Loucy (cell line): ENCODE measurements around the gene TUBGCP3.
"Not testable (repeated sequence)": the region's sequence is repeated elsewhere in the genome, so short reads cannot be mapped to it uniquely, and the experiment has no call there.

Experiments used
- H2AFZ ChIP-seq: fragments of 200-600 bp; sonication (generic); 2 replicates; pipeline ENCODE4 v1.6.0; 2016; ENCODE audit warnings: antibody characterized with exemption, mild to moderate bottlenecking, low read length, moderate library complexity
- H3F3A ChIP-seq: fragments of 200-600 bp; 2 replicates; pipeline ENCODE4 v1.6.0; 2016; ENCODE audit warnings: antibody characterized with exemption, low read depth, mild to moderate bottlenecking
- H3K27me3 ChIP-seq: fragments of 200-600 bp; sonication (generic); 2 replicates; pipeline ENCODE4 v1.6.1; 2014; ENCODE audit warnings: low read length, mild to moderate bottlenecking; ENCODE audit not compliant: insufficient read depth, poor library complexity, severe bottlenecking
- H3K36me3 ChIP-seq: fragments of 200-600 bp; sonication (generic); 2 replicates; pipeline ENCODE4 v1.6.1; 2016; ENCODE audit warnings: low read length; ENCODE audit not compliant: insufficient read depth
- H3K4me1 ChIP-seq: fragments of 200-600 bp; sonication (generic); 2 replicates; pipeline ENCODE4 v1.5.1; 2014; ENCODE audit warnings: low read length, mild to moderate bottlenecking; ENCODE audit not compliant: insufficient read depth, poor library complexity, severe bottlenecking
- H3K4me2 ChIP-seq: fragments of 200-600 bp; sonication (generic); 2 replicates; pipeline ENCODE4 v1.6.0; 2014; ENCODE audit warnings: antibody characterized with exemption, low read length, low read depth, mild to moderate bottlenecking; ENCODE audit not compliant: poor library complexity, severe bottlenecking
- H3K4me3 ChIP-seq: fragments of 200-600 bp; sonication (generic); 2 replicates; pipeline ENCODE4 v1.5.1; 2014; ENCODE audit warnings: low read length, mild to moderate bottlenecking, mixed read lengths; ENCODE audit not compliant: poor library complexity, severe bottlenecking
- H3K79me2 ChIP-seq: fragments of 200-600 bp; sonication (generic); 2 replicates; pipeline ENCODE4 v1.6.1; 2014; ENCODE audit warnings: low read length; ENCODE audit not compliant: insufficient read depth
- H3K9ac ChIP-seq: fragments of 200-600 bp; sonication (generic); 2 replicates; pipeline ENCODE4 v1.6.0; 2014; ENCODE audit warnings: mild to moderate bottlenecking, low read depth, low read length, moderate library complexity; ENCODE audit not compliant: poor library complexity, severe bottlenecking
- H3K9me2 ChIP-seq: fragments of 200-600 bp; sonication (generic); replicated peaks from 2 replicates; pipeline ENCODE4 v1.6.1; 2016; ENCODE audit warnings: low read depth, low read length, mixed read lengths
- H3K9me3 ChIP-seq: fragments of 200-600 bp; sonication (generic); 2 replicates; pipeline ENCODE4 v1.6.1; 2014; ENCODE audit warnings: mild to moderate bottlenecking, antibody characterized with exemption, low read length, low read depth; ENCODE audit not compliant: insufficient read depth
- H4K20me1 ChIP-seq: fragments of 200-600 bp; sonication (generic); 2 replicates; pipeline ENCODE4 v1.6.0; 2014; ENCODE audit warnings: antibody characterized with exemption, low read length, mild to moderate bottlenecking; ENCODE audit not compliant: insufficient read depth, poor library complexity, severe bottlenecking
- EZH2phosphoT487 ChIP-seq: fragments of 200-600 bp; IDR thresholded peaks from 2 replicates; pipeline ENCODE4 v1.6.1; 2018; ENCODE audit warnings: antibody characterized with exemption, mild to moderate bottlenecking, moderate library complexity, borderline replicate concordance
- TF ChIP-seq, protein P1 (sequence below): fragments of 200-600 bp; sonication (generic); conservative IDR thresholded peaks from 2 replicates; pipeline ENCODE4 v1.5.1; 2014; ENCODE audit warnings: mild to moderate bottlenecking, antibody characterized with exemption, low read length

TUBGCP3 gene

DNA sequence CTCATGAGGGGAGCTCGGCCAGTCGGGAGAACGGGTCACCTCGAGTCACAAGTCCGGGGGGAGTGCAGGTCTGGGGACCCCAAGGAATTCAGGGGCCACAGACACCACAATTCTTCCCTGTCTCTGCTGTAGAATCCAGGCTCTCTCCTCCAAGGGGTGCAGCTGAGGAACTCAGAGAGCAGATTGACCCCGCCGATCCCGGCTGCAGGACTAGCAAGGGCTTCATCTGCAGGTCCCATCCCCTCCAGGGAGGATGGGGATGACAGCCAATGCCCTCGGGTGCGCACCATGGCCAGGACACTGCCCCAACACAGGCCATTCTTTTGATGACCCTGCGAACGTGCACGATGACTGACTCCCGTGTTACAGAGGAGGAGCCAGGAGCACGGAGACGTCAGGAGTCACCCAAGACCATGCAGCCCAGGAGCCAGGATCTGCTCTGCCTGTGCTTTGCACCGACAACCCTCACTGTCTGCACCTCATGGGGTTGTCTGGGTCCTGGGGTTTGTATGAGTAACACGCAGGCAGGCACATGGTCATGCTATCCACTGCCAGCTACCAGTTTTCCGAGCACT lies 48.5 kb upstream of the TUBGCP3 start:
- no peak overlapping the region for H3K4me3 ChIP-seq
- no peaks in the 10 kb centered on the region for H3K9me3 ChIP-seq
- H4K20me1 ChIP-seq: no peaks in the 10 kb centered on the region

DNA sequence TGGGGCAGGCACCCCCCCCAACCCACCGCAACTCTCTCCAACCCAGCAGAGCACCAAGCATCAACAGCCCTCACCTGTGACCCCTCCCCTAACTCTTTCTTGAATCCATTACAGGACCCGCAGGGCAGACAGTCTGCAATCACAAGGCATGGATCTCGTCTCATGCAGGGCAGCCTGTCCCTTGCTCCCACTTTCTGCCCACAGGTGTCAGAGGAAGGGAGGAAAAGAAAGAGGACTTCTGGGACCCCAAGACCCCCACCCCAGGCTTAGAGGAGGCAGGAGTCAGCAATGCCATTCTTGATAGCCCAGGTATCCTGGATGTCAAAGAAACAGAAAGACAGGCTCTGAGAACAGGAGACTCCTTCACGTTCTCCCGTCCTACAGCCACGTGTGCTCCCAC lies 47.4 kb upstream of the TUBGCP3 start:
- Histone ChIP-seq H3K9me3 (no peaks in the 10 kb centered on the region), H3K27me3 (no peaks in the 10 kb centered on the region), H3F3A (no peaks in the 10 kb centered on the region), H3K9ac (no peak overlapping the region), H4K20me1 (no peaks in the 10 kb centered on the region), H3K36me3 (no peaks in the 10 kb centered on the region), H3K4me2 (no peak overlapping the region), H2AFZ (no peak overlapping the region), H3K4me1 (no peaks in the 10 kb centered on the region), H3K9me2 (no peaks in the 10 kb centered on the region), H3K4me3 (no peak overlapping the region), H3K79me2 (no peaks in the 10 kb centered on the region)
- no peak for TF ChIP-seq EZH2phosphoT487
- TF ChIP-seq, protein P1, sequence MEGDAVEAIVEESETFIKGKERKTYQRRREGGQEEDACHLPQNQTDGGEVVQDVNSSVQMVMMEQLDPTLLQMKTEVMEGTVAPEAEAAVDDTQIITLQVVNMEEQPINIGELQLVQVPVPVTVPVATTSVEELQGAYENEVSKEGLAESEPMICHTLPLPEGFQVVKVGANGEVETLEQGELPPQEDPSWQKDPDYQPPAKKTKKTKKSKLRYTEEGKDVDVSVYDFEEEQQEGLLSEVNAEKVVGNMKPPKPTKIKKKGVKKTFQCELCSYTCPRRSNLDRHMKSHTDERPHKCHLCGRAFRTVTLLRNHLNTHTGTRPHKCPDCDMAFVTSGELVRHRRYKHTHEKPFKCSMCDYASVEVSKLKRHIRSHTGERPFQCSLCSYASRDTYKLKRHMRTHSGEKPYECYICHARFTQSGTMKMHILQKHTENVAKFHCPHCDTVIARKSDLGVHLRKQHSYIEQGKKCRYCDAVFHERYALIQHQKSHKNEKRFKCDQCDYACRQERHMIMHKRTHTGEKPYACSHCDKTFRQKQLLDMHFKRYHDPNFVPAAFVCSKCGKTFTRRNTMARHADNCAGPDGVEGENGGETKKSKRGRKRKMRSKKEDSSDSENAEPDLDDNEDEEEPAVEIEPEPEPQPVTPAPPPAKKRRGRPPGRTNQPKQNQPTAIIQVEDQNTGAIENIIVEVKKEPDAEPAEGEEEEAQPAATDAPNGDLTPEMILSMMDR: no peak

More for the DNA sequence above, 48.5 kb upstream of the TUBGCP3 start:
- Histone ChIP-seq H3K9ac (no peak overlapping the region), H2AFZ (no peak overlapping the region), H3K36me3 (no peaks in the 10 kb centered on the region), H3F3A (no peaks in the 10 kb centered on the region), H3K27me3 (no peaks in the 10 kb centered on the region), H3K4me1 (peaks cover 6% of the 10 kb centered on the region), H3K4me2 (no peak overlapping the region), H3K79me2 (no peaks in the 10 kb centered on the region), H3K9me2 (no peaks in the 10 kb centered on the region)
- TF ChIP-seq, protein P1: no peak
- TF ChIP-seq EZH2phosphoT487: no peak

DNA sequence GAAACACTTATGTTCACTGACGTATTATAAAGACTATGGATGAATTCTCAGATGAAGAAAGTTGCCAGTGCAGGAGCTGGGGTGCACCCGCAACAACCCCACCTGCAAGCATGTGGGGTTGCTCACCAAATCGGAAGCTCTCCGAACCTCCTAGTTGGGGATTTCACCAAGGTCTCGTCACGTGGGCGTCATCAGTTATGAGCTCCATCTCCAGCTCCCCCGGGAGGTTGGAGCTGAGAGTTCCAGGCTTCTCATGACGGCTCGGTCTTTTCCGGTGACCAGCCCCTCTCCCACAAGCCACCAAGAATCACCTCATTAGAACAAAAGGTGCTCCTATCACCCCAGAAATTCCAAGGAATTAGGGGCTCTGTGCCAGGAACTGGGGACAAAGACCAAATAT lies 46.1 kb upstream of the TUBGCP3 start:
- no peaks in the 10 kb centered on the region for H3K79me2 ChIP-seq
- no peaks in the 10 kb centered on the region for H3K36me3 ChIP-seq
- H3K9me3 ChIP-seq: no peaks in the 10 kb centered on the region
- H3F3A ChIP-seq: no peaks in the 10 kb centered on the region
- H3K9ac ChIP-seq: no peak overlapping the region
- no peaks in the 10 kb centered on the region for H3K9me2 ChIP-seq
- H2AFZ ChIP-seq: no peak overlapping the region
- no peaks in the 10 kb centered on the region for H3K4me1 ChIP-seq
- no peak overlapping the region for H3K4me3 ChIP-seq
- no peaks in the 10 kb centered on the region for H4K20me1 ChIP-seq
- no peak overlapping the region for H3K4me2 ChIP-seq
- H3K27me3 ChIP-seq: no peaks in the 10 kb centered on the region
- TF ChIP-seq, protein P1: no peak
- no peak for TF ChIP-seq EZH2phosphoT487

DNA sequence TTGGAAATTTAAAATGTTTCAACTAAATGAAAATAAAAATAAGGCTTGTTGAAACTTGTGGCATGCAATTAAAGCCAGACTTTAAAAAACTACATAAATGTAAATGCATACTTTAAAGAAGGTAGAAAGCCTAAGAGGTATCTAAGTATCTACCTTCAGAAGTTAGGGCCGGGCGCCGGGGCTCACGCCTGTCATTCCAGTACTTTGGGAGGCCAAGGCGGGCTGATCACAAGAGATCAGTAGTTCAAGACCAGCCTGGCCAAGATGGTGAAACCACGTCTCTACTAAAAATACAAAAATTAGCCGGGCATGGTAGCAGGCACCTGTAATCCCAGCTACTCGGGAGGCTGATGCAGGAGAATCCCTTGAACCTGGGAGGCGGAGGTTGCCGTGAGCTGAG lies 42.3 kb upstream of the TUBGCP3 start:
- not testable (repeated sequence) for H3F3A ChIP-seq, H3K4me2 ChIP-seq, H2AFZ ChIP-seq, H3K79me2 ChIP-seq, H3K36me3 ChIP-seq, H3K4me3 ChIP-seq, H4K20me1 ChIP-seq, H3K9me3 ChIP-seq, H3K4me1 ChIP-seq, H3K9ac ChIP-seq, H3K27me3 ChIP-seq, H3K9me2 ChIP-seq
